ENCODE results near the gene FGFR1OP2. TPM values are rescaled to one million over a fixed set of nuclear protein-coding genes. Genes with fewer than 3 reads are reported as not detected.

Gene FGFR1OP2
- total RNA-seq, 4 donors from 2014 or later, result 13.7 to 85.4 (median 43.9) TPM

DNA sequence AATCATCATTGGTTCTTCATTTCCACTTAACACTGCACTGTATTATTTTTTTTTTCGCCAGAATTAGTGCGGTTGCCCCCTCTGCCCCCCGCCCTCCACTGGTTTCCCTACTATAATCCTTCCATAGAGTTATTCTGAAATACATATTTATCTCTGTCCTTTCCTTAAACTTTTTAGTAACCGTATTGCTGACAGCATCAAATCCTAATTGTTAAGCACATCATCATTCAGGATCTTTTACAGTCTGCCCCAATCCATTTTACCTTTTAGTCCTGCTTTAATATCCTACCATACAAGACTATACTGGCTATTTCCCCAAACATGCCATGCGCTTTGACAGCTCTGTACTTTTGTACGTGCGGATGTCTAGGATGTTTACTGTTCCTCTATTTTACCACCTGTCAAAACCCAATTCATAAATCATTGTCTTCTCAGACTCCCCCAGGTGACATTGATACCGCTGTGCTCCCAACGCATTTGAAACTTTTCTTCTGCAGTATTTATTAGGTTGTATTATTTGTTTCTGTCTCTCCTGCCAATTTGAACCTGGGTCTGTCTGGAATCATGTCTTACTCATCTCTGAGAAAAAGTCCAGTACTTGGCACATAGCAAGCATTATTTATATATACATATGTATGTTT is 1.0 kb downstream of the FGFR1OP2 start:
- H3K27ac ChIP-seq, result peak overlapping the region; percentile 93 to 97 (median 94)
- in situ Hi-C loops (cut with MboI; ENCODE audit: low pct_ligation_motif_present in 1 of 4, low pct_unique_long_range_greater_than_20kb in 1 of 4, low sequenced_read_pairs in 3 of 4) (no loop called here), intact Hi-C loops (cut with DNase I; ENCODE audit: low total_unique reads) (loop anchor here (5.0 kb wide), 1 partner anchor 73 kb away; the partner anchor contains the start of gene TM7SF3)
- WGBS, 2 donors (ENCODE audit: low coverage in 1 of 2), result 2 to 4% methylated on average over 6 to 9 of the region's 9 CpGs
- peak overlapping the region; percentile 65 to 88 (median 76) for H3K4me3 ChIP-seq
- no peaks in the 10 kb centered on the region for H3K9me3 ChIP-seq
- no peaks in the 10 kb centered on the region for H3K27me3 ChIP-seq
- peaks cover 6 to 54% (median 40%) of the 10 kb centered on the region in 4 donors for H3K4me1 ChIP-seq
- no peak for DNase-seq
- no peaks in the 10 kb centered on the region for H3K36me3 ChIP-seq
- no peak for TF ChIP-seq POLR2A (IDR thresholded peaks at IDR 0.05)
- TF ChIP-seq POLR2AphosphoS5 (IDR thresholded peaks at IDR 0.05), result no peak
- TF ChIP-seq, protein P1, sequence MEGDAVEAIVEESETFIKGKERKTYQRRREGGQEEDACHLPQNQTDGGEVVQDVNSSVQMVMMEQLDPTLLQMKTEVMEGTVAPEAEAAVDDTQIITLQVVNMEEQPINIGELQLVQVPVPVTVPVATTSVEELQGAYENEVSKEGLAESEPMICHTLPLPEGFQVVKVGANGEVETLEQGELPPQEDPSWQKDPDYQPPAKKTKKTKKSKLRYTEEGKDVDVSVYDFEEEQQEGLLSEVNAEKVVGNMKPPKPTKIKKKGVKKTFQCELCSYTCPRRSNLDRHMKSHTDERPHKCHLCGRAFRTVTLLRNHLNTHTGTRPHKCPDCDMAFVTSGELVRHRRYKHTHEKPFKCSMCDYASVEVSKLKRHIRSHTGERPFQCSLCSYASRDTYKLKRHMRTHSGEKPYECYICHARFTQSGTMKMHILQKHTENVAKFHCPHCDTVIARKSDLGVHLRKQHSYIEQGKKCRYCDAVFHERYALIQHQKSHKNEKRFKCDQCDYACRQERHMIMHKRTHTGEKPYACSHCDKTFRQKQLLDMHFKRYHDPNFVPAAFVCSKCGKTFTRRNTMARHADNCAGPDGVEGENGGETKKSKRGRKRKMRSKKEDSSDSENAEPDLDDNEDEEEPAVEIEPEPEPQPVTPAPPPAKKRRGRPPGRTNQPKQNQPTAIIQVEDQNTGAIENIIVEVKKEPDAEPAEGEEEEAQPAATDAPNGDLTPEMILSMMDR (IDR thresholded peaks at IDR 0.05), result no peak
- TF ChIP-seq EP300 (IDR thresholded peaks at IDR 0.05; ENCODE audit: low read depth), result no peak

DNA sequence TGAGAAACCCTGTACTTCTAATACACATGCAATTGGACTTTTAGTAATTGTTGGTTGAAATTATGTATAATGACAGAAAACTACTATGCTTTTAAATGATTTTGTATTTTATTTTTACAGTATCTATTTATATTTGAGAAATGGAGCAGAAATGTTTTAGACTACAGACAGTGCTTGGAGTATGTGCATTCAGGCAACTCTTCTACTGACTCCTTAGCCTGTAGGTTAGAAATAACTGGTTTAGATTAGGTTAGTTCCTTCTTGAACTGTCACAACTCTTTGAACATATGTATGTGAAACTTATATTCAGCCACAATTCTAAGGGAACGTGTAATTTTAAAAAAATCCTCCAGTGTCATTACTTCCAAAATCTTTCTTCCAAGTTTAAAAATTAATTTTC is 1.7 kb downstream of the FGFR1OP2 start:
- intact Hi-C loops (cut with DNase I; ENCODE audit: low total_unique reads), result loop anchor here (5.0 kb wide), 1 partner anchor 72 kb away; the partner anchor contains the start of gene TM7SF3
- Histone ChIP-seq H3K27me3 (no peaks in the 10 kb centered on the region), H3K9me3 (no peaks in the 10 kb centered on the region), H3K4me1 (peaks cover 6 to 56% (median 40%) of the 10 kb centered on the region in 4 donors), H3K4me3 (peak overlapping the region in 3 of 4 donors; percentile 75 to 88 (median 76)), H3K27ac (peak overlapping the region; percentile 93 to 97 (median 94)), H3K36me3 (no peaks in the 10 kb centered on the region)
- TF ChIP-seq POLR2AphosphoS5 (IDR thresholded peaks at IDR 0.05), result no peak
- TF ChIP-seq, protein P1 (IDR thresholded peaks at IDR 0.05), result no peak
- no peak for TF ChIP-seq EP300 (IDR thresholded peaks at IDR 0.05; ENCODE audit: low read depth)
- no peak for TF ChIP-seq POLR2A (IDR thresholded peaks at IDR 0.05)
- in situ Hi-C loops (cut with MboI; ENCODE audit: low pct_ligation_motif_present in 1 of 4, low pct_unique_long_range_greater_than_20kb in 1 of 4, low sequenced_read_pairs in 3 of 4), result no loop called here
- 29 to 47% methylated on average over 1 of the region's 1 CpG for WGBS, 2 donors (ENCODE audit: low coverage in 1 of 2)
- no peak for DNase-seq

DNA sequence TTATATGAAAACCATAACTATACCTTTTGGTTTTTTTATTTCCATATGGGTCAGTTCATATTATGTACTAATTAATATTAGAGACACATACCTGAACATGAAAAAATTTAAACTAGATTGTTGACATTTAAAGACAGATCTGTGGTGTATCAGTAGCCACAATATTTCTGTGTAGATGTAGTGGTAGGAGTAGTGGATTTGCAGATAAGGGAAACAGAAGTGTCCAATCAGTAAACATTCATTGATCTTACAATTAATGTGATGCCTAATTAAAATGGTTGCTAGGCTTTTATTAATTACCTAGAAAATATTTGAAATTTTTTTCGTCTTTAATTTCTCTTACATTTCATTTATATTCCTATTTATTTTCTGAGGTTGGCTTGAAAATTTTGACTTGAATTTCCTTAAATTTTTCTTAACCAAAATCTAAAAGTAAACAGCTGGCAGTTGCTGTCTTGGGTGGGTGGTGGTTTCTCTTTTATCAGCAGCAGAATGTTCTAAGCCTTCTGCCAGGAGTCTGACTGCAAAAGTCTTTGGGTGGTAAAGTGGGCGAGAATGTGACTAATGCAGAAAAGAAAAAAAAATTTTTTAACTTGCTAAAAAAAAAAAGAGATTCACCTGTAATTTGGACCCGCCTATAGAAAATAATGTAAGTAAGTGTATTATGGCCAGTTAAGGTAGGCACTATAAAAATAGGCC is 2.4 kb downstream of the FGFR1OP2 start:
- H3K36me3 ChIP-seq, result no peaks in the 10 kb centered on the region
- peaks cover 3 to 54% (median 37%) of the 10 kb centered on the region in 4 donors for H3K4me1 ChIP-seq
- intact Hi-C loops (cut with DNase I; ENCODE audit: low total_unique reads) (no loop called here), in situ Hi-C loops (cut with MboI; ENCODE audit: low pct_ligation_motif_present in 1 of 4, low pct_unique_long_range_greater_than_20kb in 1 of 4, low sequenced_read_pairs in 3 of 4) (no loop called here)
- H3K4me3 ChIP-seq, result peak overlapping the region in 2 of 4 donors; percentile 75 to 76
- WGBS, 2 donors (ENCODE audit: low coverage in 1 of 2), result 73 to 91% methylated on average over 3 of the region's 3 CpGs
- no peak for DNase-seq
- H3K27me3 ChIP-seq, result no peaks in the 10 kb centered on the region
- no peak for TF ChIP-seq POLR2A (IDR thresholded peaks at IDR 0.05)
- no peak for TF ChIP-seq EP300 (IDR thresholded peaks at IDR 0.05; ENCODE audit: low read depth)
- TF ChIP-seq POLR2AphosphoS5 (IDR thresholded peaks at IDR 0.05), result no peak
- H3K27ac ChIP-seq, result peak overlapping the region; percentile 4 to 93 (median 34)
- H3K9me3 ChIP-seq, result no peaks in the 10 kb centered on the region

DNA sequence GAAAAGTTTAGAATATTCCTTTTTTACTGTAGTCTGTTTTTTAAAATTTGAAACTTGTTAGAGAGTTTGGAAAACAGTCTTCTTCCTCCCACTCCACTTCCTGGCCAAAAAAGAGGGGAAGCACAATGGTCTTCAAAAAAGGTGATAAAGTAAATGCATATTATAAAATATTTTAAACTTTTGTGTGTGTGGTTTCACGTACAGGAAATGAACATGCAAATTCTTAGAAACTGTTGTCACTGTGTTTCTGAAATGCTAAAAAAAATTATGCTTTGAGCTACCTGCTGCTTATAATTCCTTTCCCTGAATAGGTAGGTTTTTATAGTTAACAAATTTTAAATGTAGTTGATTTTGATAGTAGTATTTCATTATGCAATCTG is 2.9 kb downstream of the FGFR1OP2 start:
- DNase-seq, result no peak
- WGBS, 2 donors (ENCODE audit: low coverage in 1 of 2), result 71 to 83% methylated on average over 1 of the region's 1 CpG
- H3K4me3 ChIP-seq, result no peak overlapping the region
- peak overlapping the region; percentile 18 to 93 (median 34) for H3K27ac ChIP-seq
- intact Hi-C loops (cut with DNase I; ENCODE audit: low total_unique reads), result no loop called here
- in situ Hi-C loops (cut with MboI; ENCODE audit: low pct_ligation_motif_present in 1 of 4, low pct_unique_long_range_greater_than_20kb in 1 of 4, low sequenced_read_pairs in 3 of 4), result no loop called here
- H3K9me3 ChIP-seq, result no peaks in the 10 kb centered on the region
- peaks cover 3 to 49% (median 31%) of the 10 kb centered on the region in 4 donors for H3K4me1 ChIP-seq
- H3K36me3 ChIP-seq, result no peaks in the 10 kb centered on the region
- no peaks in the 10 kb centered on the region for H3K27me3 ChIP-seq
- TF ChIP-seq POLR2AphosphoS5 (IDR thresholded peaks at IDR 0.05), result no peak
- no peak for TF ChIP-seq POLR2A (IDR thresholded peaks at IDR 0.05)
- TF ChIP-seq, protein P1 (IDR thresholded peaks at IDR 0.05), result no peak
- TF ChIP-seq EP300 (IDR thresholded peaks at IDR 0.05; ENCODE audit: low read depth), result no peak

Measured in transverse colon (tissue), 4 donors.